Activated CD8-positive, alpha-beta T cell treated with anti-CD3 and anti-CD28 coated beads for 36 hours (primary cell): ENCODE measurements around the gene ATRNL1. TPM values are rescaled to one million over a fixed set of nuclear protein-coding genes. Genes with fewer than 3 reads are reported as not detected.
"Not testable (repeated sequence)": the region's sequence is repeated elsewhere in the genome, so short reads cannot be mapped to it uniquely, and the experiment has no call there.

Source experiments
- ATAC-seq: fragments of 200-7000 bp; cut with Tn5 transposase; one replicate; pipeline ENCODE4 v1.10.0; 2021; ENCODE audit warnings: mild to moderate bottlenecking, moderate library complexity
- CTCF ChIA-PET: fragments of 350-600 bp; sonication (Branson Sonifier 250); formaldehyde crosslinking; loops from one replicate; lab custom pipeline; 2021; ENCODE audit warnings: antibody characterized with exemption; lab: Charles Lee
- POLR2A ChIA-PET: fragments of 350-600 bp; sonication (Branson Sonifier 250); formaldehyde crosslinking; loops from one replicate; lab custom pipeline; 2021; ENCODE audit warnings: antibody characterized with exemption; lab: Charles Lee
- DNase-seq: peaks from one replicate; pipeline ENCODE4 v3.0.0-alpha.2; 2020
- H3K27ac Mint-ChIP-seq: one replicate; pipeline ENCODE4 v1.8.0; 2021; ENCODE audit warnings: mild to moderate bottlenecking, mixed read lengths
- H3K27me3 Mint-ChIP-seq: one replicate; pipeline ENCODE4 v1.8.0; 2021; ENCODE audit warnings: mixed read lengths
- H3K36me3 Mint-ChIP-seq: one replicate; pipeline ENCODE4 v1.8.0; 2021; ENCODE audit warnings: low read depth, mixed read lengths
- H3K4me1 Mint-ChIP-seq: one replicate; pipeline ENCODE4 v1.8.0; 2021; ENCODE audit warnings: low read depth, mixed read lengths
- H3K4me3 Mint-ChIP-seq: one replicate; pipeline ENCODE4 v1.8.0; 2021; ENCODE audit warnings: mild to moderate bottlenecking, moderate library complexity, mixed read lengths
- H3K9me3 Mint-ChIP-seq: one replicate; pipeline ENCODE4 v1.8.0; 2021; ENCODE audit warnings: mixed read lengths
- intact Hi-C: fragments of 100-400 bp; cut with micrococcal nuclease; formaldehyde crosslinking; loops from one replicate; pipeline ENCODE4 v1.10.0; 2022
- total RNA-seq, 2 experiments: library from RNA; stranded (reverse); gene quantifications; one replicate each; pipeline ENCODE4 v1.2.3, GENCODE V29; 2021
- TF ChIP-seq, protein P1 (sequence below): fragments of 200-600 bp; IDR thresholded peaks from one replicate; pipeline ENCODE4 v1.8.0; 2022; ENCODE audit warnings: antibody characterized with exemption, mild to moderate bottlenecking

ATRNL1 gene
- total RNA-seq, 2 experiments from 2014 or later: not detected

DNA sequence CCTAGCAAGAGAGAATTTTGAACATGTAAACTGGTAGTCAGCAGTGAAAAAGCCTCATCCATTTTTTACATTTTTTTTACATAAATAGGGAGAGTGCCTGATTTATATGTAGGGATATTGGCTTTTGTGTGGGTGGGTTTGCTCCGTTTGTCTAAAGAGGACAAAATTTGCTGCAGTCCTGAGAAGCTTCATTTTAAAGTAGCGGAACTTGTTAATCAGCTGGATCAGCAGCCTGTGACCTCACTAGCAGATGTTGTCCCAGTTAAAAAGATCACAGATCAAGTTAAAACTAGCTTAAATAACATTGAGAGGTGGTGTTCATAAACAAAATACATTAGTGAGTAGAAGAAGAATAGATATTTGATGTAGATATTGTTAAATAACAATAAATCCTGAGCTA, 2.6 kb downstream of the ATRNL1 start:
- intact Hi-C loops: no loop called here
- Mint-ChIP-seq H3K27ac (no peak overlapping the region), H3K27me3 (peaks cover 42% of the 10 kb centered on the region), H3K36me3 (no peaks in the 10 kb centered on the region), H3K4me3 (no peak overlapping the region), H3K4me1 (peaks cover 8% of the 10 kb centered on the region), H3K9me3 (no peaks in the 10 kb centered on the region)
- DNase-seq (no peak), ATAC-seq (no peak)
- POLR2A ChIA-PET: no interaction called here
- CTCF ChIA-PET: interaction anchor here (2.0 kb wide), 1 partner anchor 216 kb away, joined by 6 read pairs; no protein-coding TSS in a partner anchor
- TF ChIP-seq, protein P1, sequence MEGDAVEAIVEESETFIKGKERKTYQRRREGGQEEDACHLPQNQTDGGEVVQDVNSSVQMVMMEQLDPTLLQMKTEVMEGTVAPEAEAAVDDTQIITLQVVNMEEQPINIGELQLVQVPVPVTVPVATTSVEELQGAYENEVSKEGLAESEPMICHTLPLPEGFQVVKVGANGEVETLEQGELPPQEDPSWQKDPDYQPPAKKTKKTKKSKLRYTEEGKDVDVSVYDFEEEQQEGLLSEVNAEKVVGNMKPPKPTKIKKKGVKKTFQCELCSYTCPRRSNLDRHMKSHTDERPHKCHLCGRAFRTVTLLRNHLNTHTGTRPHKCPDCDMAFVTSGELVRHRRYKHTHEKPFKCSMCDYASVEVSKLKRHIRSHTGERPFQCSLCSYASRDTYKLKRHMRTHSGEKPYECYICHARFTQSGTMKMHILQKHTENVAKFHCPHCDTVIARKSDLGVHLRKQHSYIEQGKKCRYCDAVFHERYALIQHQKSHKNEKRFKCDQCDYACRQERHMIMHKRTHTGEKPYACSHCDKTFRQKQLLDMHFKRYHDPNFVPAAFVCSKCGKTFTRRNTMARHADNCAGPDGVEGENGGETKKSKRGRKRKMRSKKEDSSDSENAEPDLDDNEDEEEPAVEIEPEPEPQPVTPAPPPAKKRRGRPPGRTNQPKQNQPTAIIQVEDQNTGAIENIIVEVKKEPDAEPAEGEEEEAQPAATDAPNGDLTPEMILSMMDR: no peak

GRCh38 chr10:115103700-115104099, 10.5 kb downstream of the ATRNL1 start:
- H3K9me3 Mint-ChIP-seq: peaks cover 21% of the 10 kb centered on the region

DNA sequence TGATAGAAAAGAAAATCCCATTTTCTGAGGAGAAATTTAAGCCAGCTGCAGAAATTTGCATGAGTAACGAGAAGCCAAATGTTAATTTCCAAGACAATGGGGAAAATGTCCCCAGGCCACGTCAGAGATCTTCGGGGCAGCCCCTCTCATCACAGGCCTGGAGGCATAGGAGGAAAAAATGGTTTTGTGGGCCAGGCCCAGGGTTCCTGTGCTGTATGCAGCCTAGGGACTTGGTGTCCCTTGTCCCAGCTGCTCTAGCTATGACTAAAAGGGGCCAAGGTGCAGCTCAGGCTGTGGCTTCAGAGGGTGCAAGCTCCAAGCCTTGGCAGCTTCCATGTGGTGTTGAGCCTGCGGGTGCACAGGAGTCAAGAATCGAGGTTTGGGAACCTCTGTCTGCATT, 12.2 kb downstream of the ATRNL1 start:
- POLR2A ChIA-PET: not testable (repeated sequence)
- peaks cover 21% of the 10 kb centered on the region for H3K9me3 Mint-ChIP-seq

More at GRCh38 chr10:115103700-115104099, 10.5 kb downstream of the ATRNL1 start:
- H3K27me3 Mint-ChIP-seq: peaks cover 27% of the 10 kb centered on the region
- TF ChIP-seq, protein P1: no peak
- intact Hi-C loops: no loop called here
- no peak for DNase-seq
- H3K27ac Mint-ChIP-seq: no peak overlapping the region
- ATAC-seq: no peak
- H3K4me3 Mint-ChIP-seq: no peak overlapping the region
- no peaks in the 10 kb centered on the region for H3K36me3 Mint-ChIP-seq
- POLR2A ChIA-PET: no interaction called here
- no peaks in the 10 kb centered on the region for H3K4me1 Mint-ChIP-seq
- CTCF ChIA-PET: interaction anchor here (1.5 kb wide), 1 partner anchor 226 kb away, joined by 3 read pairs; no protein-coding TSS in a partner anchor

DNA sequence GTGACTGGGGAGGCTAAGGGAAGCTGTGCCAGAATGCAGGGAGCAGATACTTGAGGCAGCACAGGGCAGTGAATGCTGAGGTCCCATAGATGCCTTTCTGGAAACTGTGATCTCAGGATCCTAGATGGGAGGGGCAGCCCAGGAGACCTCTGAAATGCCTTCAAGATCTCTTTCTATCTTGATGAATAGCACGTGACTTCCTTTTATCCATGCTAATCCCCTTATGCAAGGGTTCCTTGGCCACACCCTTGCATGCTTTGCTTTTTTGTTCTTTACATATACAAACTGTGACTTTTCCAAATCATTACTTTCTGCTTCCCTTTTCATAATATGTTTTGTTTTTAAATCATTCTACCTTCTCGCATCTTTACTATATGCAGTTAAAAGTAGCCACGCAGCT, 14.7 kb downstream of the ATRNL1 start:
- ATAC-seq: no peak
- Mint-ChIP-seq H3K4me1 (no peaks in the 10 kb centered on the region), H3K9me3 (peaks cover 21% of the 10 kb centered on the region), H3K27ac (no peak overlapping the region), H3K4me3 (no peak overlapping the region), H3K36me3 (no peaks in the 10 kb centered on the region), H3K27me3 (peaks cover 19% of the 10 kb centered on the region)
- POLR2A ChIA-PET: no interaction called here
- DNase-seq: no peak
- CTCF ChIA-PET: no interaction called here
- TF ChIP-seq, protein P1: no peak
- intact Hi-C loops: no loop called here

More for the DNA sequence above, 12.2 kb downstream of the ATRNL1 start:
- ATAC-seq, DNase-seq, H3K4me1 Mint-ChIP-seq, H3K36me3 Mint-ChIP-seq, H3K4me3 Mint-ChIP-seq, H3K27ac Mint-ChIP-seq, intact Hi-C loops: not testable (repeated sequence)
- CTCF ChIA-PET: interaction anchor here (1.2 kb wide), 1 partner anchor 8 kb away, joined by 3 read pairs; no protein-coding TSS in a partner anchor
- H3K27me3 Mint-ChIP-seq: peaks cover 23% of the 10 kb centered on the region

DNA sequence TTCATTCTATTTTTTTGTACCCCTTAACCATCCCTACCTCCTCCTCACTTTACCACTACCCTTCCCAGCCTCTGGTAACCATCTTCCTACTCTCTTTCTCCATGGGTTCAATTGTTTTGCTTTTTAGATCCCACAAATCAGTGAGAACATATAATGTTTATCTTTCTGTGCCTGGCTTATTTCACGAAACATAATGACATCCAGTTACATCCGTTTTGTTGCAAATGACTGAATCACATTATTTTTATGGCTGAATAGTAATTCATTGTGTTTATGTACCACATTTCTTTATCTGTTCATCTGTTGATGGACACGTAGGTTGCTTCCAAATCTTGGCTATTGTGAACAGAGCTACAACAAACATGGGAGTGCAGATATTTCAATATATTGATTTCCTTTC, 24.1 kb downstream of the ATRNL1 start:
- Mint-ChIP-seq H3K4me3 (no peak overlapping the region), H3K27ac (no peak overlapping the region), H3K27me3 (peaks cover 13% of the 10 kb centered on the region), H3K36me3 (no peaks in the 10 kb centered on the region), H3K9me3 (no peaks in the 10 kb centered on the region), H3K4me1 (no peaks in the 10 kb centered on the region)
- TF ChIP-seq, protein P1: no peak
- ChIA-PET POLR2A (no interaction called here), CTCF (no interaction called here)
- ATAC-seq (no peak), DNase-seq (no peak)
- intact Hi-C loops: no loop called here
